Panc1 (cell line): ENCODE results near the gene GALNT9. TPM values are rescaled to one million over a fixed set of nuclear protein-coding genes. Genes with fewer than 3 reads are reported as not detected.

Source experiments
- ATAC-seq: fragments of 200-7000 bp; cut with Tn5 transposase; 2 replicates; pipeline ENCODE4 v1.9.1; 2020; ENCODE audit warnings: mild to moderate bottlenecking, moderate library complexity
- BruUV-seq: library from RNA; stranded (reverse); fragments of 400-500 nt; replicated peaks from 2 replicates; lab custom pipeline; 2021; lab: Mats Ljungman, UMichigan
- CTCF ChIA-PET: fragments of 300-600 bp; sonication (Branson Sonifier 250); formaldehyde crosslinking; loops from one replicate; lab custom pipeline; 2022; ENCODE audit warnings: antibody characterized with exemption; lab: Charles Lee
- POLR2A ChIA-PET: fragments of 300-600 bp; sonication (Branson Sonifier 250); formaldehyde crosslinking; loops from one replicate; lab custom pipeline; 2022; ENCODE audit warnings: antibody characterized with exemption; lab: Charles Lee
- DNase-seq: peaks from one replicate; pipeline ENCODE4 v3.0.0-alpha.2; 2010; ENCODE audit warnings: low read depth, low spot score
- H3K27ac ChIP-seq: 2 replicates; pipeline ENCODE4 v1.5.1; 2011; ENCODE audit warnings: mild to moderate bottlenecking, low read length, inconsistent platforms
- H3K27me3 ChIP-seq: fragments of 200-500 bp; sonication (Bioruptor generic); 2 replicates; pipeline ENCODE4 v1.6.0; 2014; ENCODE audit warnings: low read length, inconsistent platforms; ENCODE audit not compliant: control insufficient read depth, insufficient read depth
- H3K36me3 ChIP-seq: fragments of 200-500 bp; sonication (Bioruptor generic); 2 replicates; pipeline ENCODE4 v1.5.1; 2014; ENCODE audit warnings: inconsistent platforms, mild to moderate bottlenecking, low read length, moderate library complexity; ENCODE audit not compliant: control insufficient read depth, insufficient read depth
- H3K4me1 ChIP-seq: 2 replicates; pipeline ENCODE4 v1.5.1; 2011; ENCODE audit warnings: inconsistent platforms, mild to moderate bottlenecking, low read length, moderate library complexity; ENCODE audit not compliant: control insufficient read depth, insufficient read depth
- H3K4me3 ChIP-seq, 2 experiments: 2 replicates each; pipeline ENCODE4 v1.5.1; 2011 to 2012; ENCODE audit warnings: low read depth in 2 of 2, low read length in 2 of 2, mild to moderate bottlenecking in 2 of 2, inconsistent platforms in 1 of 2, moderate library complexity in 1 of 2
- H3K9me3 ChIP-seq: fragments of 200-500 bp; sonication (Bioruptor generic); 2 replicates; pipeline ENCODE4 v1.5.1; 2014; ENCODE audit warnings: low read depth, mild to moderate bottlenecking, inconsistent platforms, low read length, moderate library complexity; ENCODE audit not compliant: control insufficient read depth, insufficient read depth
- POLR2AphosphoS5 ChIP-seq: IDR thresholded peaks from 2 replicates; pipeline ENCODE4 v1.6.1; 2012; ENCODE audit warnings: mild to moderate bottlenecking, low read depth, low read length, moderate library complexity
- TCF7L2 ChIP-seq: IDR thresholded peaks from 2 replicates; pipeline ENCODE4 v1.6.1; 2011; ENCODE audit warnings: mild to moderate bottlenecking, low read depth, low read length, inconsistent platforms
- in situ Hi-C: cut with HindIII; loops from 2 replicates; pipeline ENCODE4 v1.10.0; 2016; ENCODE audit warnings: low sequenced_read_pairs, low pct_unique_long_range_greater_than_20kb
- intact Hi-C: fragments of 100-400 bp; cut with micrococcal nuclease; formaldehyde crosslinking; loops from one replicate; pipeline ENCODE4 v1.10.0; 2022; ENCODE audit not compliant: unreplicated experiment
- total RNA-seq: library from RNA; stranded (reverse); gene quantifications from one replicate; pipeline ENCODE4 v1.2.1, GENCODE V29; 2021; ENCODE audit not compliant: unreplicated experiment
- TF ChIP-seq, protein P1 (sequence below), 2 experiments: IDR thresholded peaks; 2 replicates each; pipeline ENCODE4 v1.6.1; 2011 to 2012; ENCODE audit warnings: low read depth in 2 of 2, control low read depth in 1 of 2, low read length in 1 of 2, mild to moderate bottlenecking in 1 of 2, moderate library complexity in 1 of 2; ENCODE audit not compliant: insufficient read depth in 1 of 2
- TF ChIP-seq, protein P2 (sequence below): fragments of 450-650 bp; IDR thresholded peaks from 2 replicates; pipeline ENCODE4 v1.5.1; 2017; ENCODE audit warnings: mild to moderate bottlenecking

GALNT9 gene
- total RNA-seq, 1 experiment from 2014 or later, result 0.33 TPM

- ATAC-seq, result no peak
- BruUV-seq, result no TSS peak
- POLR2A ChIA-PET, result no interaction called here
- H3K4me1 ChIP-seq, result peaks cover 6% of the 10 kb centered on the region
- in situ Hi-C loops (no loop called here), intact Hi-C loops (no loop called here)
- CTCF ChIA-PET, result interaction anchor here (0.5 kb wide), 1 partner anchor 187 kb away, joined by 3 read pairs; no protein-coding TSS in a partner anchor
- 0 out of 2 replicates have a peak, but pooled peaks cover 3% of the 10 kb centered on the region for H3K9me3 ChIP-seq
- H3K4me3 ChIP-seq, result no peak overlapping the region
- H3K27me3 ChIP-seq, result no peaks in the 10 kb centered on the region
- DNase-seq, result no peak
- H3K27ac ChIP-seq, result no peak overlapping the region
- TF ChIP-seq, protein P1, sequence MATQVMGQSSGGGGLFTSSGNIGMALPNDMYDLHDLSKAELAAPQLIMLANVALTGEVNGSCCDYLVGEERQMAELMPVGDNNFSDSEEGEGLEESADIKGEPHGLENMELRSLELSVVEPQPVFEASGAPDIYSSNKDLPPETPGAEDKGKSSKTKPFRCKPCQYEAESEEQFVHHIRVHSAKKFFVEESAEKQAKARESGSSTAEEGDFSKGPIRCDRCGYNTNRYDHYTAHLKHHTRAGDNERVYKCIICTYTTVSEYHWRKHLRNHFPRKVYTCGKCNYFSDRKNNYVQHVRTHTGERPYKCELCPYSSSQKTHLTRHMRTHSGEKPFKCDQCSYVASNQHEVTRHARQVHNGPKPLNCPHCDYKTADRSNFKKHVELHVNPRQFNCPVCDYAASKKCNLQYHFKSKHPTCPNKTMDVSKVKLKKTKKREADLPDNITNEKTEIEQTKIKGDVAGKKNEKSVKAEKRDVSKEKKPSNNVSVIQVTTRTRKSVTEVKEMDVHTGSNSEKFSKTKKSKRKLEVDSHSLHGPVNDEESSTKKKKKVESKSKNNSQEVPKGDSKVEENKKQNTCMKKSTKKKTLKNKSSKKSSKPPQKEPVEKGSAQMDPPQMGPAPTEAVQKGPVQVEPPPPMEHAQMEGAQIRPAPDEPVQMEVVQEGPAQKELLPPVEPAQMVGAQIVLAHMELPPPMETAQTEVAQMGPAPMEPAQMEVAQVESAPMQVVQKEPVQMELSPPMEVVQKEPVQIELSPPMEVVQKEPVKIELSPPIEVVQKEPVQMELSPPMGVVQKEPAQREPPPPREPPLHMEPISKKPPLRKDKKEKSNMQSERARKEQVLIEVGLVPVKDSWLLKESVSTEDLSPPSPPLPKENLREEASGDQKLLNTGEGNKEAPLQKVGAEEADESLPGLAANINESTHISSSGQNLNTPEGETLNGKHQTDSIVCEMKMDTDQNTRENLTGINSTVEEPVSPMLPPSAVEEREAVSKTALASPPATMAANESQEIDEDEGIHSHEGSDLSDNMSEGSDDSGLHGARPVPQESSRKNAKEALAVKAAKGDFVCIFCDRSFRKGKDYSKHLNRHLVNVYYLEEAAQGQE (IDR thresholded peaks at IDR 0.05; ENCODE audit: insufficient read depth in 1 of 2, low read depth in 2 of 2, low read length in 1 of 2), result no peak
- TF ChIP-seq TCF7L2 (no peak), POLR2AphosphoS5 (no peak)
- TF ChIP-seq, protein P2, sequence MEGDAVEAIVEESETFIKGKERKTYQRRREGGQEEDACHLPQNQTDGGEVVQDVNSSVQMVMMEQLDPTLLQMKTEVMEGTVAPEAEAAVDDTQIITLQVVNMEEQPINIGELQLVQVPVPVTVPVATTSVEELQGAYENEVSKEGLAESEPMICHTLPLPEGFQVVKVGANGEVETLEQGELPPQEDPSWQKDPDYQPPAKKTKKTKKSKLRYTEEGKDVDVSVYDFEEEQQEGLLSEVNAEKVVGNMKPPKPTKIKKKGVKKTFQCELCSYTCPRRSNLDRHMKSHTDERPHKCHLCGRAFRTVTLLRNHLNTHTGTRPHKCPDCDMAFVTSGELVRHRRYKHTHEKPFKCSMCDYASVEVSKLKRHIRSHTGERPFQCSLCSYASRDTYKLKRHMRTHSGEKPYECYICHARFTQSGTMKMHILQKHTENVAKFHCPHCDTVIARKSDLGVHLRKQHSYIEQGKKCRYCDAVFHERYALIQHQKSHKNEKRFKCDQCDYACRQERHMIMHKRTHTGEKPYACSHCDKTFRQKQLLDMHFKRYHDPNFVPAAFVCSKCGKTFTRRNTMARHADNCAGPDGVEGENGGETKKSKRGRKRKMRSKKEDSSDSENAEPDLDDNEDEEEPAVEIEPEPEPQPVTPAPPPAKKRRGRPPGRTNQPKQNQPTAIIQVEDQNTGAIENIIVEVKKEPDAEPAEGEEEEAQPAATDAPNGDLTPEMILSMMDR, result no peak
- no peaks in the 10 kb centered on the region for H3K36me3 ChIP-seq
These were observed 134.8 kb downstream of the GALNT9 start for GRCh38 chr12:132194556-132194955.

DNA sequence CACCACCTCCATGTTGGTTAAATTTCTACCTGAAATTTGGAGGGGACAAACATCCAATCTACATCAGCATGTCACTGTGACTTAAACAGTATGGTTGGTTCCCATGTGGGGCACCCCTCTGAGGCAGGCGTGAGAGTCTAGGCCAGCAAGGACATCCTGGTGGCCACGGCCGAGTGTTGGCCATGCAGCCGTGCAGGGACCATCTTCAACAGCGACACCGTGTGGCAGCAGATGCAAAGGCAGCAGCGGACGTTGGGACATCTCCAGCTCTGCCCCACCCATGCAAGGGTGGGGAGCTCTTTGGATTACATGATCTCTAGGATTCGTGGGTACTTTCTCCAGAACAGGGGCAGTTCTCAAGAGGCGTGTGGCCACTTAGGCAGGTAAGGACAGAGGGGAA is 135.3 kb downstream of the GALNT9 start:
- CTCF ChIA-PET, result interaction anchor here (0.5 kb wide), 1 partner anchor 188 kb away, joined by 3 read pairs; no protein-coding TSS in a partner anchor
- no TSS peak for BruUV-seq
- intact Hi-C loops, result no loop called here

More for the DNA sequence above, 135.3 kb downstream of the GALNT9 start:
- TF ChIP-seq, protein P1 (IDR thresholded peaks at IDR 0.05; ENCODE audit: insufficient read depth in 1 of 2, low read depth in 2 of 2, low read length in 1 of 2), result no peak
- H3K36me3 ChIP-seq, result no peaks in the 10 kb centered on the region
- ATAC-seq (no peak), DNase-seq (no peak)
- in situ Hi-C loops, result no loop called here
- no peak overlapping the region for H3K4me3 ChIP-seq
- H3K9me3 ChIP-seq, result 0 out of 2 replicates have a peak, but pooled peaks cover 3% of the 10 kb centered on the region
- POLR2A ChIA-PET, result no interaction called here
- no peaks in the 10 kb centered on the region for H3K27me3 ChIP-seq
- H3K27ac ChIP-seq, result no peak overlapping the region
- peaks cover 6% of the 10 kb centered on the region for H3K4me1 ChIP-seq
